Mucosa of rectum (tissue), 2 donors: ENCODE results near the gene OTOP2.

ENCODE experiments used
- H3K27ac ChIP-seq, 2 donors: one replicate each; pipeline ENCODE4 v1.7.0; 2013; ENCODE audit warnings: inconsistent platforms in 2 of 2, low read depth in 2 of 2, low read length in 2 of 2
- H3K27me3 ChIP-seq, 2 donors: one replicate each; pipeline ENCODE4 v1.7.0; 2013; ENCODE audit warnings: low read length in 2 of 2; ENCODE audit not compliant: control insufficient read depth in 2 of 2, insufficient read depth in 2 of 2
- H3K36me3 ChIP-seq, 2 donors: one replicate each; pipeline ENCODE4 v1.7.0; 2013; ENCODE audit warnings: low read length in 2 of 2; ENCODE audit not compliant: control insufficient read depth in 2 of 2, insufficient read depth in 2 of 2
- H3K4me1 ChIP-seq, 2 donors: one replicate each; pipeline ENCODE4 v1.7.0; 2013; ENCODE audit warnings: low read length in 2 of 2, mild to moderate bottlenecking in 1 of 2; ENCODE audit not compliant: control insufficient read depth in 2 of 2, insufficient read depth in 2 of 2
- H3K4me3 ChIP-seq, 2 donors: one replicate each; pipeline ENCODE4 v1.7.0; 2013; ENCODE audit warnings: low read length in 2 of 2
- H3K9ac ChIP-seq, 2 donors: one replicate each; pipeline ENCODE4 v1.7.0; 2013; ENCODE audit warnings: low read length in 2 of 2, low read depth in 1 of 2, mild to moderate bottlenecking in 1 of 2
- H3K9me3 ChIP-seq, 2 donors: one replicate each; pipeline ENCODE4 v1.7.0; 2013; ENCODE audit warnings: low read length in 2 of 2; ENCODE audit not compliant: control insufficient read depth in 2 of 2
- donor health status: healthy.
- donor health status: Normal muscosa, but diverticular disease.

Gene OTOP2

GRCh38 chr17:74924250-74924948, at the start of gene OTOP2:
Gene OTOP2 (plus strand): TSS chr17:74924273. CDS start chr17:74924633, 360 bp downstream.
- Histone ChIP-seq H3K36me3 (no peaks in the 10 kb centered on the region), H3K4me3 (peak within 1 kb of the TSS in 1 of 2 donors; percentile 16), H3K4me1 (peaks cover 0 to 7% of the 10 kb centered on the region in 2 donors), H3K9ac (no peak within 1 kb of the TSS), H3K27me3 (peaks cover 37 to 57% of the 10 kb centered on the region in 2 donors), H3K27ac (no peak within 1 kb of the TSS), H3K9me3 (no peaks in the 10 kb centered on the region)

- H3K4me3 ChIP-seq: no peak overlapping the region
- peaks cover 19 to 22% of the 10 kb centered on the region in 2 donors for H3K4me1 ChIP-seq
- H3K27me3 ChIP-seq: no peaks in the 10 kb centered on the region
- H3K27ac ChIP-seq: no peak overlapping the region
- H3K9ac ChIP-seq: no peak overlapping the region
- H3K36me3 ChIP-seq: no peaks in the 10 kb centered on the region
- no peaks in the 10 kb centered on the region for H3K9me3 ChIP-seq
These were observed 49.4 kb upstream of the OTOP2 start for GRCh38 chr17:74874615-74875037.

GRCh38 chr17:74875155-74875976, 48.7 kb upstream of the OTOP2 start:
- Histone ChIP-seq H3K36me3 (no peaks in the 10 kb centered on the region), H3K9ac (no peak overlapping the region), H3K27me3 (no peaks in the 10 kb centered on the region), H3K9me3 (no peaks in the 10 kb centered on the region), H3K4me3 (no peak overlapping the region), H3K27ac (no peak overlapping the region), H3K4me1 (peaks cover 19 to 22% of the 10 kb centered on the region in 2 donors)

- Histone ChIP-seq H3K9me3 (no peaks in the 10 kb centered on the region), H3K27me3 (peaks cover 0 to 1% of the 10 kb centered on the region in 2 donors), H3K9ac (no peak overlapping the region), H3K4me3 (no peak overlapping the region), H3K36me3 (no peaks in the 10 kb centered on the region), H3K4me1 (peaks cover 19 to 22% of the 10 kb centered on the region in 2 donors), H3K27ac (no peak overlapping the region)
These were observed 48.0 kb upstream of the OTOP2 start for GRCh38 chr17:74875977-74876593.

GRCh38 chr17:74877592-74878548, 46.2 kb upstream of the OTOP2 start:
- H3K4me1 ChIP-seq: peaks cover 11 to 12% of the 10 kb centered on the region in 2 donors
- H3K27me3 ChIP-seq: peaks cover 0 to 1% of the 10 kb centered on the region in 2 donors
- H3K27ac ChIP-seq: no peak overlapping the region
- peak overlapping the region; percentile 24 to 27 for H3K9ac ChIP-seq
- H3K4me3 ChIP-seq: peak overlapping the region in 1 of 2 donors; percentile 12
- no peaks in the 10 kb centered on the region for H3K36me3 ChIP-seq
- no peaks in the 10 kb centered on the region for H3K9me3 ChIP-seq

GRCh38 chr17:74878658-74879057, 45.4 kb upstream of the OTOP2 start:
- Histone ChIP-seq H3K9me3 (no peaks in the 10 kb centered on the region), H3K4me1 (peaks cover 11 to 12% of the 10 kb centered on the region in 2 donors), H3K27me3 (peaks cover 0 to 1% of the 10 kb centered on the region in 2 donors), H3K36me3 (no peaks in the 10 kb centered on the region), H3K4me3 (no peak overlapping the region), H3K9ac (peak overlapping the region in 1 of 2 donors; percentile 27), H3K27ac (no peak overlapping the region)

- Histone ChIP-seq H3K9me3 (no peaks in the 10 kb centered on the region), H3K27me3 (peaks cover 0 to 1% of the 10 kb centered on the region in 2 donors), H3K4me3 (no peak overlapping the region), H3K4me1 (peaks cover 9 to 11% of the 10 kb centered on the region in 2 donors), H3K27ac (no peak overlapping the region), H3K9ac (no peak overlapping the region), H3K36me3 (no peaks in the 10 kb centered on the region)
These were observed 44.8 kb upstream of the OTOP2 start for GRCh38 chr17:74879308-74879707.

- H3K27ac ChIP-seq: no peak overlapping the region
- H3K4me3 ChIP-seq: no peak overlapping the region
- H3K27me3 ChIP-seq: peaks cover 0 to 1% of the 10 kb centered on the region in 2 donors
- no peaks in the 10 kb centered on the region for H3K36me3 ChIP-seq
- peaks cover 9 to 11% of the 10 kb centered on the region in 2 donors for H3K4me1 ChIP-seq
- no peak overlapping the region for H3K9ac ChIP-seq
- no peaks in the 10 kb centered on the region for H3K9me3 ChIP-seq
These were observed 43.0 kb upstream of the OTOP2 start for GRCh38 chr17:74881073-74881472.

- no peaks in the 10 kb centered on the region for H3K36me3 ChIP-seq
- no peak overlapping the region for H3K4me3 ChIP-seq
- no peak overlapping the region for H3K27ac ChIP-seq
- H3K27me3 ChIP-seq: peaks cover 0 to 1% of the 10 kb centered on the region in 2 donors
- H3K9ac ChIP-seq: no peak overlapping the region
- H3K4me1 ChIP-seq: peaks cover 8 to 10% of the 10 kb centered on the region in 2 donors
- H3K9me3 ChIP-seq: no peaks in the 10 kb centered on the region
These were observed 41.4 kb upstream of the OTOP2 start for GRCh38 chr17:74882517-74883240.
